Breast epithelium (tissue), 3 donors: ENCODE results near the gene CACNB2.

ENCODE experiments used
- POLR2A ChIP-seq: fragments of 450-650 bp; IDR thresholded peaks from one replicate; pipeline ENCODE4 v1.6.1; 2016; ENCODE audit warnings: antibody characterized with exemption, mild to moderate bottlenecking, moderate library complexity
- POLR2AphosphoS5 ChIP-seq, 3 donors: sonication (generic); formaldehyde crosslinking; IDR thresholded peaks; one replicate each; pipeline ENCODE4 v1.6.1; 2017; ENCODE audit warnings: antibody characterized with exemption in 3 of 3
- TF ChIP-seq, protein P1 (sequence below), 3 donors: fragments of 450-650 bp; IDR thresholded peaks; one replicate each; pipeline ENCODE4 v1.5.1; 2016 to 2017; ENCODE audit warnings: antibody characterized with exemption in 3 of 3, mild to moderate bottlenecking in 3 of 3, moderate library complexity in 3 of 3

- TF ChIP-seq, protein P1, sequence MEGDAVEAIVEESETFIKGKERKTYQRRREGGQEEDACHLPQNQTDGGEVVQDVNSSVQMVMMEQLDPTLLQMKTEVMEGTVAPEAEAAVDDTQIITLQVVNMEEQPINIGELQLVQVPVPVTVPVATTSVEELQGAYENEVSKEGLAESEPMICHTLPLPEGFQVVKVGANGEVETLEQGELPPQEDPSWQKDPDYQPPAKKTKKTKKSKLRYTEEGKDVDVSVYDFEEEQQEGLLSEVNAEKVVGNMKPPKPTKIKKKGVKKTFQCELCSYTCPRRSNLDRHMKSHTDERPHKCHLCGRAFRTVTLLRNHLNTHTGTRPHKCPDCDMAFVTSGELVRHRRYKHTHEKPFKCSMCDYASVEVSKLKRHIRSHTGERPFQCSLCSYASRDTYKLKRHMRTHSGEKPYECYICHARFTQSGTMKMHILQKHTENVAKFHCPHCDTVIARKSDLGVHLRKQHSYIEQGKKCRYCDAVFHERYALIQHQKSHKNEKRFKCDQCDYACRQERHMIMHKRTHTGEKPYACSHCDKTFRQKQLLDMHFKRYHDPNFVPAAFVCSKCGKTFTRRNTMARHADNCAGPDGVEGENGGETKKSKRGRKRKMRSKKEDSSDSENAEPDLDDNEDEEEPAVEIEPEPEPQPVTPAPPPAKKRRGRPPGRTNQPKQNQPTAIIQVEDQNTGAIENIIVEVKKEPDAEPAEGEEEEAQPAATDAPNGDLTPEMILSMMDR (IDR thresholded peaks at IDR 0.05), result no peak
- no peak for TF ChIP-seq POLR2AphosphoS5 (IDR thresholded peaks at IDR 0.05)
- TF ChIP-seq POLR2A, result no peak
Measured at GRCh38 chr10:18378766-18379165, 238.5 kb downstream of the CACNB2 start.
